ENCODE results near the gene SERPINE2.

- TF ChIP-seq, protein P1, sequence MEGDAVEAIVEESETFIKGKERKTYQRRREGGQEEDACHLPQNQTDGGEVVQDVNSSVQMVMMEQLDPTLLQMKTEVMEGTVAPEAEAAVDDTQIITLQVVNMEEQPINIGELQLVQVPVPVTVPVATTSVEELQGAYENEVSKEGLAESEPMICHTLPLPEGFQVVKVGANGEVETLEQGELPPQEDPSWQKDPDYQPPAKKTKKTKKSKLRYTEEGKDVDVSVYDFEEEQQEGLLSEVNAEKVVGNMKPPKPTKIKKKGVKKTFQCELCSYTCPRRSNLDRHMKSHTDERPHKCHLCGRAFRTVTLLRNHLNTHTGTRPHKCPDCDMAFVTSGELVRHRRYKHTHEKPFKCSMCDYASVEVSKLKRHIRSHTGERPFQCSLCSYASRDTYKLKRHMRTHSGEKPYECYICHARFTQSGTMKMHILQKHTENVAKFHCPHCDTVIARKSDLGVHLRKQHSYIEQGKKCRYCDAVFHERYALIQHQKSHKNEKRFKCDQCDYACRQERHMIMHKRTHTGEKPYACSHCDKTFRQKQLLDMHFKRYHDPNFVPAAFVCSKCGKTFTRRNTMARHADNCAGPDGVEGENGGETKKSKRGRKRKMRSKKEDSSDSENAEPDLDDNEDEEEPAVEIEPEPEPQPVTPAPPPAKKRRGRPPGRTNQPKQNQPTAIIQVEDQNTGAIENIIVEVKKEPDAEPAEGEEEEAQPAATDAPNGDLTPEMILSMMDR (conservative IDR thresholded peaks at IDR 0.05; ENCODE audit: low read length), result no peak
- no peak for TF ChIP-seq EZH2phosphoT487 (IDR thresholded peaks at IDR 0.05; ENCODE audit: borderline replicate concordance)
Observed at GRCh38 chr2:224038830-224039079, 331 bp downstream of the SERPINE2 start.
